ENCODE data around the gene SIGMAR1.

DNA sequence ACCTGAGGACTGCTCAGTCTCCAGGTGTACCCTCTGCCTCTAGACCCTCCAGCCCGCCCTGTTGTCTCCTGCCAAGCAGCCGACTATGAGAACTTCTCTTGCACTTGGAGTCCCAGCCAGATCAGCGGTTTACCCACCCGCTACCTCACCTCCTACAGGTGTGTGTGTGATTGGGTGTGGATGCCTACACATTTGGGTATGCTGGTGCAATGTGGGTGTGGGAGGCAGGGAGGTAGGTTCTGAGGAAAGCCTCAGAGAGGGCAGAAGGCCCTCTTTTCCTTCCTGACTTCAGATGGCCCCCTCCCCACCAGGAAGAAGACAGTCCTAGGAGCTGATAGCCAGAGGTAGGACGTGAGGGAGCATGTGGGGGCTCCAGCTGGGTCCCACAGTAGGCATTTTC is 19.4 kb upstream of the SIGMAR1 start:
- TF ChIP-seq, protein P1, sequence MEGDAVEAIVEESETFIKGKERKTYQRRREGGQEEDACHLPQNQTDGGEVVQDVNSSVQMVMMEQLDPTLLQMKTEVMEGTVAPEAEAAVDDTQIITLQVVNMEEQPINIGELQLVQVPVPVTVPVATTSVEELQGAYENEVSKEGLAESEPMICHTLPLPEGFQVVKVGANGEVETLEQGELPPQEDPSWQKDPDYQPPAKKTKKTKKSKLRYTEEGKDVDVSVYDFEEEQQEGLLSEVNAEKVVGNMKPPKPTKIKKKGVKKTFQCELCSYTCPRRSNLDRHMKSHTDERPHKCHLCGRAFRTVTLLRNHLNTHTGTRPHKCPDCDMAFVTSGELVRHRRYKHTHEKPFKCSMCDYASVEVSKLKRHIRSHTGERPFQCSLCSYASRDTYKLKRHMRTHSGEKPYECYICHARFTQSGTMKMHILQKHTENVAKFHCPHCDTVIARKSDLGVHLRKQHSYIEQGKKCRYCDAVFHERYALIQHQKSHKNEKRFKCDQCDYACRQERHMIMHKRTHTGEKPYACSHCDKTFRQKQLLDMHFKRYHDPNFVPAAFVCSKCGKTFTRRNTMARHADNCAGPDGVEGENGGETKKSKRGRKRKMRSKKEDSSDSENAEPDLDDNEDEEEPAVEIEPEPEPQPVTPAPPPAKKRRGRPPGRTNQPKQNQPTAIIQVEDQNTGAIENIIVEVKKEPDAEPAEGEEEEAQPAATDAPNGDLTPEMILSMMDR (IDR thresholded peaks at IDR 0.05; ENCODE audit: insufficient read depth, low read depth, low read length) = no peak
- no peak for TF ChIP-seq EZH2 (IDR thresholded peaks at IDR 0.05; ENCODE audit: insufficient read depth, low read length)

Measured in astrocyte (in vitro differentiated cells and primary cell).